ENCODE results near the gene PLK3.
"Not testable (repeated sequence)": the region's sequence is repeated elsewhere in the genome, so short reads cannot be mapped to it uniquely, and the experiment has no call there.

Gene PLK3

GRCh38 chr1:44829506-44830384, 29.6 kb downstream of the PLK3 start:
- no peak for DNase-seq

- no peak for DNase-seq
These were observed 30.7 kb downstream of the PLK3 start for GRCh38 chr1:44830900-44831304.

- DNase-seq = no peak
These were observed 31.3 kb downstream of the PLK3 start for GRCh38 chr1:44831516-44831915.

GRCh38 chr1:44832056-44832705, 32.0 kb downstream of the PLK3 start:
- no peak for DNase-seq

- DNase-seq = no peak
These were observed 34.2 kb downstream of the PLK3 start for GRCh38 chr1:44834328-44834727.

GRCh38 chr1:44835738-44836675, 35.8 kb downstream of the PLK3 start:
- peak; percentile 86 for DNase-seq

- DNase-seq = not testable (repeated sequence)
These were observed 38.1 kb downstream of the PLK3 start for GRCh38 chr1:44838294-44838693.

GRCh38 chr1:44839576-44839975, 39.4 kb downstream of the PLK3 start:
- no peak for DNase-seq

- no peak for DNase-seq
These were observed 42.3 kb downstream of the PLK3 start for GRCh38 chr1:44842486-44842861.

- peak; percentile 27 for DNase-seq
These were observed 42.9 kb downstream of the PLK3 start, which contains the start of gene PTCH2 for GRCh38 chr1:44842862-44843655. TSS of gene PTCH2 (minus strand) at chr1:44843253. CDS start at chr1:44842932, 321 bp downstream.

- DNase-seq = no peak
These were observed 46.8 kb downstream of the PLK3 start for GRCh38 chr1:44846985-44847384.

GRCh38 chr1:44847845-44848244, 47.7 kb downstream of the PLK3 start:
- no peak for DNase-seq

- DNase-seq = no peak
These were observed 48.4 kb downstream of the PLK3 start for GRCh38 chr1:44848456-44849181.

GRCh38 chr1:44849575-44850132, 49.5 kb downstream of the PLK3 start:
- DNase-seq = no peak

- no peak for DNase-seq
These were observed 51.1 kb downstream of the PLK3 start for GRCh38 chr1:44851308-44851707.

GRCh38 chr1:44853201-44853600, 53.0 kb downstream of the PLK3 start:
- DNase-seq = no peak

GRCh38 chr1:44854970-44855369, 54.8 kb downstream of the PLK3 start:
- DNase-seq = no peak

All from CD4-positive, alpha-beta T cell treated with Interleukin-10 for 1 hour (primary cell).